Endothelial cell of umbilical vein (primary cell): Measurements from ENCODE around the gene EXOC7. TPM values are rescaled to one million over a fixed set of nuclear protein-coding genes. Genes with fewer than 3 reads are reported as not detected.

Source experiments
- BruUV-seq: library from RNA; stranded (reverse); fragments of 400-500 nt; replicated peaks from 2 replicates; lab custom pipeline; 2021; lab: Mats Ljungman, UMichigan
- CTCF ChIA-PET: fragments of 300-600, 350-600 bp; sonication (Branson Sonifier 250); formaldehyde crosslinking; loops from one replicate; lab custom pipeline; 2021; ENCODE audit warnings: antibody characterized with exemption, inconsistent platforms; lab: Charles Lee
- POLR2A ChIA-PET: fragments of 300-600, 350-600 bp; sonication (Branson Sonifier 250); formaldehyde crosslinking; loops from one replicate; lab custom pipeline; 2021; ENCODE audit warnings: antibody characterized with exemption, inconsistent platforms; lab: Charles Lee
- DNase-seq: peaks from one replicate; pipeline ENCODE4 v3.0.0-alpha.2; 2011; ENCODE audit warnings: low read depth, low spot score
- FAIRE-seq: peaks from 2 replicates; lab custom pipeline; 2011; peaks lifted over from hg19 to GRCh38; lab: Jason Lieb, UNC
- H2AFZ ChIP-seq: 2 replicates; pipeline ENCODE4 v1.6.0; 2012; ENCODE audit warnings: low read depth, low read length, control low read depth, inconsistent platforms
- H3K27ac ChIP-seq: 2 replicates; pipeline ENCODE4 v1.5.1; 2011; ENCODE audit warnings: low read depth, mild to moderate bottlenecking, control low read depth, low read length, moderate library complexity; ENCODE audit not compliant: insufficient read depth
- H3K27me3 ChIP-seq, 2 experiments: 2 replicates each; pipeline versions ENCODE4 v1.6.0 to v1.6.1; 2011; ENCODE audit warnings: low read length in 2 of 2, mixed read lengths in 1 of 2; ENCODE audit not compliant: control insufficient read depth in 2 of 2, insufficient read depth in 2 of 2
- H3K36me3 ChIP-seq, 2 experiments: 2 replicates in 1 of 2; 3 replicates in 1 of 2; pipeline ENCODE4 v1.5.1; 2011; ENCODE audit warnings: low read length in 2 of 2, mild to moderate bottlenecking in 1 of 2, moderate library complexity in 1 of 2; ENCODE audit not compliant: control insufficient read depth in 2 of 2, insufficient read depth in 2 of 2; ENCODE audit errors: extremely low read depth in 1 of 2
- H3K4me1 ChIP-seq: 3 replicates; pipeline ENCODE4 v1.5.1; 2011; ENCODE audit warnings: mild to moderate bottlenecking, low read length; ENCODE audit not compliant: control insufficient read depth, insufficient read depth; ENCODE audit errors: extremely low read depth
- H3K4me2 ChIP-seq: 2 replicates; pipeline ENCODE4 v1.6.1; 2011; ENCODE audit warnings: low read length, control low read depth, mixed read lengths; ENCODE audit not compliant: insufficient read depth
- H3K4me3 ChIP-seq, 3 experiments: fragments of 200-600 bp in 1 of 3; sonication (generic), shearing (Covaris generic) in 1 of 3; replicated peaks in 1 of 3; 2 replicates each; pipeline ENCODE4 v1.5.1; 2011 to 2016; ENCODE audit warnings: control low read depth in 3 of 3, low read length in 3 of 3, mild to moderate bottlenecking in 2 of 3, inconsistent platforms in 1 of 3, low read depth in 1 of 3, moderate library complexity in 1 of 3; ENCODE audit not compliant: insufficient read depth in 1 of 3
- H3K79me2 ChIP-seq: 2 replicates; pipeline ENCODE4 v1.6.0; 2012; ENCODE audit warnings: low read length, inconsistent platforms; ENCODE audit not compliant: control insufficient read depth, insufficient read depth
- H3K9ac ChIP-seq: replicated peaks from 2 replicates; pipeline ENCODE3; 2011; ENCODE audit warnings: low read length, control low read depth; ENCODE audit not compliant: insufficient read depth; ENCODE audit errors: extremely low read depth
- H3K9me1 ChIP-seq: replicated peaks from 3 replicates; pipeline ENCODE4 v1.6.0; 2011; ENCODE audit warnings: mild to moderate bottlenecking, low read length; ENCODE audit not compliant: control insufficient read depth, insufficient read depth; ENCODE audit errors: extremely low read depth
- H3K9me3 ChIP-seq: replicated peaks from 2 replicates; pipeline ENCODE4 v1.5.1; 2012; ENCODE audit warnings: low read length, inconsistent platforms; ENCODE audit not compliant: control insufficient read depth, insufficient read depth
- H4K20me1 ChIP-seq: replicated peaks from 2 replicates; pipeline ENCODE3; 2011; ENCODE audit warnings: mild to moderate bottlenecking, low read length; ENCODE audit not compliant: control insufficient read depth, insufficient read depth; ENCODE audit errors: extremely low read depth
- EZH2 ChIP-seq: IDR thresholded peaks from 2 replicates; pipeline ENCODE4 v1.6.1; 2012; ENCODE audit warnings: borderline replicate concordance, low read depth, mild to moderate bottlenecking, moderate library complexity, low read length, inconsistent platforms; ENCODE audit not compliant: severe bottlenecking
- FOS ChIP-seq: IDR thresholded peaks from 2 replicates; pipeline ENCODE4 v1.6.1; 2011; ENCODE audit warnings: mild to moderate bottlenecking, low read length, moderate library complexity, borderline replicate concordance; ENCODE audit not compliant: insufficient read depth
- GATA2 ChIP-seq: IDR thresholded peaks from 2 replicates; pipeline ENCODE4 v1.7.0; 2011; ENCODE audit warnings: low read depth, mild to moderate bottlenecking, moderate library complexity, mixed read lengths, low read length; ENCODE audit not compliant: insufficient read length, insufficient read depth
- JUN ChIP-seq: IDR thresholded peaks from 2 replicates; pipeline ENCODE4 v1.6.1; 2011; ENCODE audit warnings: borderline replicate concordance, low read depth; ENCODE audit not compliant: insufficient read length, insufficient read depth
- MAX ChIP-seq: IDR thresholded peaks from 2 replicates; pipeline ENCODE4 v1.6.1; 2011; ENCODE audit not compliant: insufficient read depth, insufficient read length
- MYC ChIP-seq: IDR thresholded peaks from one replicate; pipeline ENCODE4 v1.6.1; 2011; ENCODE audit warnings: mild to moderate bottlenecking, low read depth, low read length
- POLR2A ChIP-seq: IDR thresholded peaks from 2 replicates; pipeline ENCODE4 v1.6.1; 2012; ENCODE audit warnings: low read depth, mild to moderate bottlenecking, control low read depth, low read length
- POLR2AphosphoS5 ChIP-seq: IDR thresholded peaks from 2 replicates; pipeline ENCODE4 v1.6.1; 2012; ENCODE audit warnings: low read depth, mild to moderate bottlenecking, control low read depth, low read length, moderate library complexity; ENCODE audit not compliant: insufficient read depth
- dilution Hi-C: fragments of 300-500 bp; cut with MboI; formaldehyde crosslinking; loops from one replicate; pipeline ENCODE4 v1.15.0; 2019; ENCODE audit warnings: low sequenced_read_pairs; ENCODE audit not compliant: extremely low pct_ligation_motif_present
- intact Hi-C: fragments of 100-400 bp; cut with micrococcal nuclease; formaldehyde crosslinking; loops from one replicate; pipeline ENCODE4 v1.10.0; 2022
- polyA plus RNA-seq, 4 experiments: library from polyadenylated mRNA; depleted of rRNA in 3 of 4; stranded (reverse) in 3 of 4; unstranded in 1 of 4; fragments of >200 nt; gene quantifications; 2 replicates each; pipeline versions ENCODE4 v1.2.1 to v1.2.3, GENCODE V29; 2011 to 2012; ENCODE audit warnings: missing spikeins in 1 of 4
- total RNA-seq: library from RNA; stranded (reverse); gene quantifications from 2 replicates; pipeline ENCODE4 v1.2.3, GENCODE V29; 2021
- TF ChIP-seq, protein P1 (sequence below), 2 donors: IDR thresholded peaks; 1 replicate in 1 of 2; 2 replicates in 1 of 2; pipeline ENCODE4 v1.5.1; 2011; ENCODE audit warnings: low read length in 2 of 2, mild to moderate bottlenecking in 2 of 2, moderate library complexity in 2 of 2, control low read depth in 1 of 2, inconsistent platforms in 1 of 2, low read depth in 1 of 2; ENCODE audit not compliant: insufficient read depth in 1 of 2; ENCODE audit errors: extremely low read depth in 1 of 2

EXOC7 gene
- total and polyA plus RNA-seq, 2 donors (not counting 3 experiments of a cell fraction or from before 2014, with no cell fraction given) = 91.5 to 137 TPM

GRCh38 chr17:76056882-76057281 lies 46.7 kb downstream of the EXOC7 start:
- Histone ChIP-seq H3K9me1 (no peaks in the 10 kb centered on the region), H2AFZ (no peak overlapping the region), H3K27ac (no peak overlapping the region), H3K4me1 (peaks cover 18% of the 10 kb centered on the region), H3K9me3 (no peaks in the 10 kb centered on the region), H3K4me2 (no peak overlapping the region), H3K4me3 (no peak overlapping the region), H3K9ac (no peak overlapping the region), H4K20me1 (no peaks in the 10 kb centered on the region), H3K79me2 (peaks cover 10% of the 10 kb centered on the region), H3K36me3 (peaks cover 21 to 23% of the 10 kb centered on the region in 2 experiments), H3K27me3 (no peaks in the 10 kb centered on the region)
- BruUV-seq = no TSS peak
- ChIA-PET CTCF (interaction anchor here (2.7 kb wide), 1 partner anchor 43 kb away, joined by 14 read pairs; no protein-coding TSS in a partner anchor), POLR2A (no interaction called here)
- DNase-seq (no peak), FAIRE-seq (no peak)
- dilution Hi-C loops (no loop called here), intact Hi-C loops (no loop called here)
- TF ChIP-seq MYC (no peak), MAX (no peak), FOS (no peak), POLR2AphosphoS5 (no peak), POLR2A (no peak), JUN (no peak), EZH2 (no peak), GATA2 (no peak)
- TF ChIP-seq, protein P1, sequence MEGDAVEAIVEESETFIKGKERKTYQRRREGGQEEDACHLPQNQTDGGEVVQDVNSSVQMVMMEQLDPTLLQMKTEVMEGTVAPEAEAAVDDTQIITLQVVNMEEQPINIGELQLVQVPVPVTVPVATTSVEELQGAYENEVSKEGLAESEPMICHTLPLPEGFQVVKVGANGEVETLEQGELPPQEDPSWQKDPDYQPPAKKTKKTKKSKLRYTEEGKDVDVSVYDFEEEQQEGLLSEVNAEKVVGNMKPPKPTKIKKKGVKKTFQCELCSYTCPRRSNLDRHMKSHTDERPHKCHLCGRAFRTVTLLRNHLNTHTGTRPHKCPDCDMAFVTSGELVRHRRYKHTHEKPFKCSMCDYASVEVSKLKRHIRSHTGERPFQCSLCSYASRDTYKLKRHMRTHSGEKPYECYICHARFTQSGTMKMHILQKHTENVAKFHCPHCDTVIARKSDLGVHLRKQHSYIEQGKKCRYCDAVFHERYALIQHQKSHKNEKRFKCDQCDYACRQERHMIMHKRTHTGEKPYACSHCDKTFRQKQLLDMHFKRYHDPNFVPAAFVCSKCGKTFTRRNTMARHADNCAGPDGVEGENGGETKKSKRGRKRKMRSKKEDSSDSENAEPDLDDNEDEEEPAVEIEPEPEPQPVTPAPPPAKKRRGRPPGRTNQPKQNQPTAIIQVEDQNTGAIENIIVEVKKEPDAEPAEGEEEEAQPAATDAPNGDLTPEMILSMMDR (IDR thresholded peaks at IDR 0.05; ENCODE audit: extremely low read depth in 1 of 2, insufficient read depth in 1 of 2, low read depth in 1 of 2, low read length in 2 of 2) = no peak
